ENCODE measurements around the gene COL19A1.
"Not testable (repeated sequence)": the region's sequence is repeated elsewhere in the genome, so short reads cannot be mapped to it uniquely, and the experiment has no call there.

The COL19A1 gene

DNA sequence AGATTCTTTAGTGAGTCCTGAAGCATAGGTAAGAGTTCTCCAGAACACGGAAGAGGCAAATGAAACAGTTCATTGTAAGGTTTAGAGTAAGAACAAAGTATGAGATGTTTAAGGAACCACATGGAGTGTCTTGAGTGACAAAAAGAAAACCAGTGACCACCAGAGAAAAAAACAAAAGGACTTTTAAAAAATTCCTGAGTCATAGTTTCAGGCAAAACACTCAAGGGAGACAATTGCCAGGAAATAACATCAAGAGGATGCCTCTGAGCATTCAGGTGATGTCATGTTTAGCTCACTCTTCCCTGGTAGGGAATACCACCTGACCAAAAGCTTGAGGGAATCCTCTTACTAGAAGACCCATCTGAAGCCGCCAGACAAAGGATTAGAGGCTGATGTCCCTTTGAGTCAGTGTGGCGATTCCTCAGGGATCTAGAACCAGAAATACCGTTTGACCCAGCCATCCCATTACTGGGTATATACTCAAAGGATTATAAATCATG, 110.3 kb downstream of the COL19A1 start:
- DNase-seq: no peak

DNA sequence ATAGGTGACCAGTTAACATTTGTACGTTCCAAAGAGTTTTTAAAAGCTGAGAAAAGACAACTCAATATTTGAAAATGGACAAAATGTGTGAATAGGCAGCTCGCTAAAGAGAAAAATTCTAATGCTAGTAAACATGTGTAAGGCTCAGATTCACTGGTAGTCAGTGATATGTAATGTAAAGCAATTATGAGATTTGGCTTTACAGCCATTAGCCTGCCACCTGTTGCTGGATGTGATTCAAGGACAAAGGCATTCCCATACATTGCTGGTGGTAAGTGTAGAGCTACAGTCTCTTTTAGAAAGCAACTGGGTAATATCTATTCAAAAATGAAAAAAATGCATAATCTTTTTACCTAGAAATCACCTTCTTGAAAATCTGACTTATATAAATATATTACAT, 114.3 kb downstream of the COL19A1 start:
- no peak for DNase-seq

DNA sequence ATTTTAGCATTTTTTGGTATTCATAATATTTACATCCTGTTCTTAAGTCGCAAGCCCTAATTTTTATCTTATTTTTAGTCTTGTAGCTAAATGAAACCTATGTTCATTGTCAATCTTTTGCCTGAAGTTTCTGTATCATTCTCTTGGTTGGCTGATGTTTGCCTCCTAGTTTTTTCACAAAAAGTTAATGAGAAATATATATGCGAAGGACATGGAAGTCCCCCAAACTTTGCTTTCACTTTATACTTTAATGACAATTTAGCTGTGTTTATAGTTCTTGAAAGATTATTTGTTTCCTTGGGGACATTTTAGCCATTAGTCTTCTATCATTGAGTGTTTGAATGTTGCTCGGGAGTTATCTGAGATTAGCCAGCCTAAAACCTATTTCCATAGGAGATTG, 118.2 kb downstream of the COL19A1 start:
- no peak for DNase-seq

DNA sequence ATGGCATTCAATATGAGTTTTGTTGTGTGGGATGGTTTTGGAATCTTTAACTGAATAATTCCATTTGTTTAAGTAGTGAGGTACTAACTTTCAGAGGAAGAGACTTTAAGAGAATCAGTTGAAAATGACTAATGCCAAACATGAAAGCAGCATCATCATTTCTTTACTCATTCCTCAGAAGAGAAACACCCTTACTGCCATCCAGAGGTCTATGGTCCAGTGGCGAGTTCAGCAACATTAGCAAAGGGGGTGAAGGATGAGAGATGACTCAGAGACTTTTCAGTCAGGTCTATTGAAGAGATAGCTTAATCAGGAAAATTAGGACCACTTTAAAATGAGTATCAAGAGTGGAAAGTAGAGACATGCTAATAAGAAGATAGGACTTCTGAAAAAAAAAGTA, 118.8 kb downstream of the COL19A1 start:
- no peak for DNase-seq

DNA sequence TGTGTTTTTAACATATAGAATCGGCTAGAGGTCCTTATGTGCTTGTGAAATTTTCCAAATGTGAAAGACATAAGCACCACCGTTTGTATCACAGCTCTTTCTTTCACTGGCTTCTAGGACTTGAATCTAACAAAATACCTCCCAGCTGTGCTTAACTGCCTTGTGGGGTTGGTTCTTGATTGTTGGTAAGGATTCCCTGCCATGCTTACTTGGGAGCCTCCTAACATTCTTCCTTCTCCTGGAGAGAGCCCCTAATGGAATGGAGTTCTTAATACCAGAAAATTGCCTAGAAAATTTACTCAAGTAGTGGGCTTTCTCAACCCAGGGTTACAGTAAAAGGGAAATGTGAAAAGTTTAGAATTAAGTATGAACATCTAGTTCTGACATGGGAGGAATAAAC, 121.2 kb downstream of the COL19A1 start:
- no peak for DNase-seq

DNA sequence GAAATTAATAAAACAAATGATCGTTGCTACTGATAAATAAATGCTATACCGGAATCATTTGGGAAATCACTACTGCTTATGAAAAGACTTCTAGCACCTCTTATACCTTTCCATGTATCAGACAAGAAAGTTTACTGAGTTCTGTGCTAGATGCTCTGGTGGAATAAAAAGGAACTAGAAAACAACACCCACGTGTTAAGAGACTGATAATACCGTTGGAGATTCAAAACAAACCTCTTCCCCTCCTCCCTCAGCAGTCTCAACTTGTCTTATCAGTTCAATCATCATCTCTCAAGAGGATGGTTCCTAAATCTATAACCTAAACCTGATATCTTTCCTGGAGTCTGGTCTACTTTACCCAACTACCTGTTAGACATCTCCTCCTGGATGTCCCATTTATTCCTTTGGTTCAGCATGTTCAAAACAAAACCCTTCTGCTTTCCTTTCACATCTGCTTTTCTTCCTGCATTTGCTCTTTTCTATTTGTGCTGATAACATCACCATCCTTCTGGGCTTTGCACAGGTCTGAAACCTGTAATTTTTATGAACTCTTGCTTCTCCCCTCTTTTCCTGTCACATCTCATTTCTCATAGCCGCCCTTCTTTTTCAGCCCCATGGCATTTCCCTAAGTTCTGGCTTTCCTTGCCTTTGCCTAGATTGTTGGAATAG, 122.2 kb downstream of the COL19A1 start:
- no peak for DNase-seq

DNA sequence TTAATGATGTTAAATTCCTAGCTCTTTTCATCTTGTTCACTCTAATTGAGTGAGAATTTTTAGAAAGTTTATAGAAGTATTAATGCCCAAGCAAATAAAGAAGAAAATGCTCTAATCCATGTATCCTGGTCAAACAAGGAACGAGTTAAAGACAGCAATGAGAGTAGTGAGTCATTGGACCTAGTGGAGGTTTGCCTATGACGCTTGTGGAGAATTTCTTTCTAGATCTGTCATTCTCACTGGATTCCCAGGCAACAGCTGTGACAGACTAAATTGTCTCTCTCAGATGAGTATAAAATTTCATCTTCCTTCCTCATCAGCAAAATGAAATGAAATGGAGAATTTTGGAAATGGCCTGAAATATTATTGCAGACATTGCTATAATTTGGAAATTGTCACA, 127.9 kb downstream of the COL19A1 start:
- no peak for DNase-seq

DNA sequence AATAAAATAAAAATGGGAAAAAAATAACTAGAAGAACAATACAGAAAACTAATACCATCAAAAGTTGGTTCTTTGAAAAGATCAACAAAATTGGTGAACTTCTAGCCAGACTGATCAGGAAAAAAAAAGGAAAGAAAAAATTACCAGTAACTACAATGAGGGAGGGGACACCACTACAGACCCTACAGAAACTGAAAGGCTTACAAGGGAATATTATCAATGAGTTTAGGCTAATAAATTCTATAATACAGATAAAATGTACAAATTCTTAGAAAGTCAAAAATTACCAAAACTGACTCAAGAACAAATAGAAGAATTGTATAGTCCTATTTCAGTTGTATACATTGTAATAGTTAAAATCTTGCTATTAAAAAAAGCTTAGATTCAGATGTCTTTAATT, 141.8 kb downstream of the COL19A1 start:
- no peak for DNase-seq

DNA sequence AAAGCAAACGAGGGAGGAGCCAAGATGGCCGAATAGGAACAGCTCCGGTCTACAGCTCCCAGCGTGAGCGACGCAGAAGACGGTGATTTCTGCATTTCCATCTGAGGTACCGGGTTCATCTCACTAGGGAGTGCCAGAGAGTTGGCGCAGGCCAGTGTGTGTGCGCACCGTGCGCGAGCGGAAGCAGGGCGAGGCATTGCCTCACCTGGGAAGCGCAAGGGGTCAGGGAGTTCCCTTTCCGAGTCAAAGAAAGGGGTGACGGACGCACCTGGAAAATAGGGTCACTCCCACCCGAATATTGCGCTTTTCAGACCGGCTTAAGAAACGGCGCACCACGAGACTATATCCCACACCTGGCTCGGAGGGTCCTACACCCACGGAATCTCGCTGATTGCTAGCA, 144.0 kb downstream of the COL19A1 start:
- not testable (repeated sequence) for DNase-seq

DNA sequence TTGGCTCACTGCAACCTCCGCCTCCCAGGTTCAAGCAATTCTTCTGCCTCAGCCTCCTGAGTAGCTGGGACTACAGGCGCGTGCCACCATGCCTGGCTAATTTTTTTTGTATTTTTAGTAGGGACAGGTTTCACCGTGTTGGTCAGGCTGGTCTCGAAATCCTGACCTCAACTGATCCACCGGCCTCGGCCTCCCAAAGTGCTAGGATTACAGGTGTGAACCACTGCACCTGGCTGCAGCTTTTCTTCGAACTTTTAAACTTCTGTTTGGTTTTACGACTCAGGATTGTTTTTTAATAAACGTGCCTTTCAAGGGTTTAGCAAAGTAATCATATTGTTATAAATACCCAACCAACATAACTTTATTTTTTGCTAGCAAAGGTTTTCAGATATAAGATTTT, 156.8 kb downstream of the COL19A1 start:
- not testable (repeated sequence) for DNase-seq

DNA sequence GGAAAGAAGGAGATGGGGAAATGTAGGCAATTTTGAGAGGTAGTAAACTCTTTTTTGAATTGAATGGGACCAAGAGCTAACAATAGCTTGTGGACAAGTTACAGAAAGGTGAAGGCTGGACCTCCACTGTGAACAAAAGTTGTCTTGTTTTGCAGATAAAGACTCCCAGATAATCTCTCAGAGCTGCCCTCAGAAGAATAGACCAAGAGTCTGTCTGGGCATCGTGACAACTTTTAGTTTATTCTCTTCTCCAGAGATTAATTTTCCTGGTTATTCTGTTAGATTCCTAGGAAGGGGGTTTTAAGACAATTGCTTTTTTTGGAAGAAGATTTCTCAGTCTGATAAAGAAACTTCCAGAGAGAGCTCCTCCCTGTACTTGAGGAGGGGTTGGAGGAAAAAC, 161.9 kb downstream of the COL19A1 start:
- DNase-seq: no peak

DNA sequence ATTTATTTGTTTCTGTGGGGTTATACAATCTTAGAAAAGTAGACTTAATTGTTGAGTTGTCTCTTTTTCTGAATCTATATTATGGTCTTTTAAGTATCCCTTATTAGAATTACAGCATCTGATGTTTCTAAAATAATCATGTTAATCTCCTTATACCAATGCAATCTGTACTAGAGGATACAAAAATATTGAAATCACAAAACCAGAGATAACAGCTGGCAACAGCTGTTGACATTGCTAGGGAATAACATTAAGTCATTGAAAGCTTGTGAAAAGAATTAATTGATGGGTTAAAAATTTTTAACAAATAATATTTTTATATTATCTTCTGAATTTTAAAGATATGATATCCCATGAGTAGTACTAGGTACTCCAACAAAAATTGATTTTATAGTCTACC, 162.6 kb downstream of the COL19A1 start:
- DNase-seq: no peak

DNA sequence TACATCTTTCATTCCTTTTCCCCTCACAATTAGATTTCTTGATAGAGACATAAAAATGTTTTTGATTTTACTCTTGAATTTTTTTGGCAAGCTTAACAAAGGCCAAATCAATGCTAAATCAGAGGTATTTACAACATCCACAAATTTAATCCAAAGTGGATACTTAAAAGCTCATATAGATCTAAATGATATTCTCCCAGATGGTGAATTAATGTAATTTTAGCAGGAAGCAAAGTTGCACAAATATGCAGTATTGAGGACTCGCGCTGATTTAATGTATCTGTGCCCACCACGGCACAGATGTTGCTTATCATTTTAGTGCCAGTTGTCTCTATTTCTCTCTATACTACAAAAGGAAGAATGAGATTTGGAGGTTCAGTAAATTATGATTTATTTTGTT, 167.4 kb downstream of the COL19A1 start:
- no peak for DNase-seq

DNA sequence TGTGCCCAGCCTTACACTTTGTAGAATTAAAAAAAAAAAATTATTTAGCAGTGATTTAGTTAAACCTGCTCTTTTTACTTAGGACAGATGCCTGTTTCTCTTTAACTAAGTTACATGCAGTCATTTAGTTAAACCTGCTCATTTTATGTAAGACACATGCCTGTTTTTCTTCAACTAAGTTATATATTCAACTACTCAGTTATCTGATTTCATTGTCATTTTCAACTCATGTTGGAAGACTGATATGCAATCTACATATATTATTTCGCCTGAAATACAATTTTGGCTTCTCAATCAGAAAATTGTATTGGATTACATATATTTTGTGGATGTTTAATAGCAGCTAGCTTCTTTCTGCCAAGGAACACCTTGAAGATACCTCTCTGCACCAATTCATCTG, 171.1 kb downstream of the COL19A1 start:
- DNase-seq: no peak

DNA sequence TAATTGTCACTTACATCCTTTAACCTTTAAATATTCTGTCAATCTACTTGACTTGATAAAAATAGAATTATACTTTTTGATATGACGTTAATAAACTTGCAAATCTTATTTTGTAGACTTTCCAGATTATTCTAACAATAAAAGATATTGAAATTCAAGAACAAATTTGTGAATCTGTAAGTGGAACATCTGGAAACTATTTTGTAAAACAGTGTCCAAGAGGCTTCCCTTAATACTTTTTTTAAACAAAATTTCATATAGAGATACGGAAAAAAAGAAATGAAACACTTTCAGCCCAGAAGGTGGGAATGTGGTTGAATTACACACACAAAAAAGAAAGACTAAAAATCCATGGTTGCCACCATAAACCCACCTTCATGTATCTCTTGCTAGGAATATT, 174.4 kb downstream of the COL19A1 start:
- DNase-seq: no peak

DNA sequence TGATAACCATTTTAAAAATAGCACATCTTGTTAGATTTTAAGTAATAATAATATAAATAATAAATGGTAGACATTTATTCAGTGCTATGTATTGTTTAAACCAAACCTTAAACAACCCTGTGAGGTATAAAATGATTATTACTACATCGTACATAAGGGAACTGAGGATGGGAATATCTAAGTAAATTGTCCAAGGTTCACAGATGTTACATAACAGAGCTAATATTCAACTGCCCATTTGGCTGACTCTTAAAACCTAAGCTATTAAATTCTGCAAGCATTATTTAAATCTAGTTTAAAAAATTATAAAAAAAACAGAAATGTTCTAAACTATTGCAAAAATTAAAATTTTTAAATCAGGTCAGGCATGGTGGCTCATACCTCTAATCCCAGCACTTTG, 175.1 kb downstream of the COL19A1 start:
- DNase-seq: no peak

DNA sequence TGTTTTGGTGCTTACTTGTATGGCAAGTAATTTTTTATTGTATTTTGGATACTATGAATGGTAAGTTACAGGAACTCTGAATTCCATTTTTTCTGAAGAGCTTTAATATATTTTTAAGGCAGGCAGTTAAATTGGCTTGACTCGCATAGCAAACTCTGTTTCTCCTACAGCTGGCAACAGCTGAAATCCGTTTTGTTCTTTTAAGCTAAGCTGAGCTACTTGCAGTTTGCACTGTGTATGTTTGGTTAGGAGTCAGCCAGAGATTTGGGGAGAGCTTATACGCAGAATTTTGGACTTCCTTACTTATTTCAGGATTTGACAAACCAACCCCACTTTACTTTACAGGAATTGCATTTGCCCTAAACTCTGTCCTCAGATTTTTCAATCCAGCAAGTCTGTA, 179.1 kb downstream of the COL19A1 start:
- DNase-seq: no peak

DNA sequence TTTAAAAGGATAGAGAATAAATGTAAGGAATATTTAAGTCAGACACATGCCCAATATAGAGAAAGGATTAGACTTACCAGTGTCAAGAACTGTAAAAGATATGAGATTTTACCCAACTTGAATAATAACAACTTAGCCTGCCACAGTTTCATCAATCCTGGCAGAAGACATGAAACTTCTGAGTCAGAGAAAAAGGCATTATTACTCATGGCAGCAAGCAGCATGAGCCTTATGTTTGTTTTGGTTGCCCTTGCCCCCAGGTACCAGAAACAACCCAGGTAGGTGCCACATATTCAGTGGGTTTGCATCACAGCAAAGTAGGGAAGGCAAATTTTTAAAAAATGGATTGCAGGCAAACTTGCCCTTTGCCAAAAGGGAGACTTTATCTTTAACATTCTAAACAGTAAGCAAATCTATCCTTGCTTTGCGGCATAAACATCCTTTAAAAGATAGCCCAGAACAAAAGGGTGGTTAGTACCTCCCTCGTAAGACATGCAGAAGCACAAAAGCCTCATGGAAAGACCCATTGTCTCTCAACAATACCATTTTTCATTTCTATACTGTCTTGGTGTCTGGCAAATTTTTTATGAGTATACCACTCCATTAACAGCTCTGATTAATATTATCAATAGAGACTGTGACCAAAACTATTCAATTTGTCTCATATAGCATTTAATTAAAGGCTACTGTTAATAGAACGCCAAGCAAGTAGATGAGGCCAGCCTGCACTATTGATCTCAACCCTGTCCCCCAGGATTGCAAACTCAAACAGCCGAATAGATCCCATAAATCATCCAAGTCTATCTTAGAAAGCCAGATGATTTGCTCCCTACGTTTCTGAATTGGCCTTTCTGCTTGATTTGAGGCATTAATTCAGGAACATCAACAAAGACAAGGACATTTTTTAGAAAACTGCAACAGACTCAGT, 185.1 kb downstream of the COL19A1 start:
- DNase-seq: no peak

DNA sequence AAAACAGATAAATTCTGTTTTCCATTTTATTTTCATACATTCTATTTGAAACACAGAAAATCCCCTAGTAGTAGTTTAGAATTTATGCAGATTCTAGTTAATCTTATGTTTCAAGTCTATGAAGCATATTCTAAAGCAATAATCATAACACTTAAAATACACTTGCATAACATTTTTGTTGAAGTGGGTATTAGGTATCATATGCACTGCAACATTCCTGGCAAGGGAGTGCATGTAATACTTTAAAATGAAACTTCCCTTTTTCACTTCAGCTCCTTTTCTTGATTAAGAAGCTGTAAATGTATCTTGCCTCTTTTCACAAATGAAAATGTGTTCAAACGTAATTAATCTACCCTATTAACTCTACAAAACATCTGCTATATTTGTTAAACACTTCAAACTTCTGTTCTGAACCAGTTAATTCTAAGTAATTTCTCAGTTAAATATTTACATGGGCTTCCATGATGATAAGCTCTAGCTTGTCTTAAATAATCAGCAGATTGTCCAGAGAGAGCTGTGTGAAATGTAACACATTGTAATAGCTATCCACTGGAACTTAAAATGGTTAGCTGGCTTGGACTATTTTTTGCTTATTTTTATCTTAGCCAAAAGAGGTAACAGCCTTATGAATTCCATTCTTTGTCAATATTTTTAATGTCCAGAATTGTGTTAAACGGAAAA, 192.8 kb downstream of the COL19A1 start:
- DNase-seq: no peak

DNA sequence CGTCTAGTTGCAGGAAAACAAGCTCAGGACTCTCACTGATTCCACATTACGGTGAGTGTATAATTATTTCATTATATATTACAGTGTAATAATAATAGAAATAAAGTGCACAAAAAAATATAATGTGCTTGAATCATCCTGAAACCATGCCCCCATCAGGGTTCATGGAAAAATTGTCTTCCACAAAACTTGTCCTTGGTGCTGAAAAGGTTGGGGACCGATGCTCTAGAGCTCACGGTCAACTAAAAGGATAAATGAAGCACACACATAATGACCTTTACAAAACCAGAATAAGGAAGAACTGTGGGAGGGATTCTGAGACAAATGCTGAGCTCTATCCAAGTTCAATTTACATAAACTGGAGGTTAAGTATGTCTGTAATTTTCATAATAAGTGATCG, 194.3 kb downstream of the COL19A1 start:
- no peak for DNase-seq

DNA sequence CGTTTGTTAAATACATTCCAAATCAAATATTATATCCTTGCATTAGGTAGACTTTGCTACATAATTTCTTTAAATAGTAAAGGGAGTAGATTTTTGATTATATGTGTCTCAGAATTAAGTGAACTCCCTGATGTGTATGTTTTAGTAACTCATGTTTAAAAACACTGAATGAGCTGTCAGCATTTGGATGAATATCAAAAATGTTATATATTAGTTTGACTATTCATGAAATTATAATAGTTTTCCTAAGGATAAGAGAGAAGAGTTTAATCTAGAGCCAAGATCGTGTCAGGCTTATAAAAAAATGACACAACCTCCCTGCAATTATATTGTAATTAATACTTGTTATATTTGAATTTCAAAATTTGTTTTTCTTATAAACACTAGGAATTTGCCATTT, 195.2 kb downstream of the COL19A1 start:
- DNase-seq: no peak

DNA sequence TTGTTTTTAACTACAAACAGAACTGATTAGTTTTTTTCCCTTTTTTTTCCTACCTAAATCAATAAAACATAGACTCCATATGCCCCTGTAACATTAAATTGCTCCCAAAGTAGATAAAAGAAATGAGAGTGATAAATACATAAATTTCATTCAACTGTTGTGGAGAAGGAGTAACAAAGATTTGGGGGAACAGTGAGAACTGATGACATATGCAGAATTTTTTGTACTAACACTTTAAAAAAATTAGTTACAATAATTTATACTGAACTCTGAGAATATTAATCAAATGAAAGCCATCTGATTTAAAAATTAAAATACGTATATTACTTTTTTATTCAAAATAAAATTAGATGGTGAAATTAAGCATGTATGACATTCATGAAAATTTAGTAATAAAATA, 195.7 kb downstream of the COL19A1 start:
- DNase-seq: no peak

DNA sequence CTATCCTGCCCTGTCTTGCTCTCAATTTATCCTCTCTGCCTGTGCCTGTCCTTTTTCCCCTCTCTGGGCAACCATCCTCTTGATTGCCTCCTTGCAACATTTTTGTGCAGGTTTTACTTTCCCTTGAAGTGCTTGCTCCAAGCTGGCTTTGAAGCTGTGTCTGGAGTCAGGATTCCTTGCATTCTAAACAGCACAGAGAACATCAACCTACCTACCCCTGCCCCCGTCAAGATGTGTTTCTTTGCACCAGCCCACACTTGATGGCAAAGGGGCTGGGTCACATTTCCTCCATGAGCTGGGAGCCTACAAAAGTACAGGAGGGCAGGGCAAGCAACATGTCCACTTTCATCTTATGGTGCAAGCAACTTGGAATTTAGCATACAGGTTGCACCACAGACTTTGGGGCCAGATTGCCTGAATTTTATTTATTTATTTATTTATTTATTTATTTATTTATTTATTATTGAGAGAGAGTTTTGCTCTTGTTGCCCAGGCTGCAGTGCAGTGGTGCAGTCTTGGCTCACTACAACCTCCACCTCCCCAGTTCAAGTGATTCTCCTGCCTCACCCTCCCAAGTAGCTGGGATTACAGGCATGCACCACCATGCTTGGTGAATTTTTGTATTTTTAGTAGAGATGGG, 206.3 kb downstream of the COL19A1 start:
- DNase-seq: no peak

All from activated T-cell treated with anti-CD3 and anti-CD28 coated beads for 4 hours (primary cell).